Choroid plexus epithelial cell (primary cell): ENCODE measurements around the gene NOP10.

Source experiments
- DNase-seq: peaks from one replicate; pipeline ENCODE4 v3.0.0-alpha.2; 2010; ENCODE audit warnings: low read depth
- H3K4me3 ChIP-seq: 2 replicates; pipeline ENCODE4 v1.5.1; 2011; ENCODE audit warnings: low read depth, mild to moderate bottlenecking, control low read depth, low read length, moderate library complexity
- TF ChIP-seq, protein P1 (sequence below): conservative IDR thresholded peaks from 2 replicates; pipeline ENCODE4 v1.5.1; 2011; ENCODE audit warnings: low read depth, mild to moderate bottlenecking, control low read depth, inconsistent platforms, low read length, moderate library complexity

The NOP10 gene

DNA sequence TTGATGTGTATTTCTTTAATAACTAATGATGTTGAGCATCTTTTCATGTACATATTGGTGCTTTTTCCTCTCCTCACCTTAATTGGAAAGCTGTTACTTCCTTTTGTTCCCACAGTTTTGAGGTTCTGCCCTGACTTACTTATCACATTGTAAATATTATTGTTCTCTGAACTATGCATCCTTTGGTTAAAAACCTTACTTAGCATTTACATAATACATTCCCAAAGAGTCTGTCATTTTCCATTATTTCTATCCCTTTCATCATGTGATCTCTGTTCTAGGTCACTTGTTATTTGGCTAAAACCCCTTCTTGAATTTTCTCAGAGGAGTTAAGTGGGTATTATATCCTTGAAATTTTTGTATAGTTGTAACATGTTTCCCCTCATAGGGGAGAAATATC is 38.3 kb downstream of the NOP10 start:
- DNase-seq, result peak; percentile 77
- H3K4me3 ChIP-seq, result no peak overlapping the region
- TF ChIP-seq, protein P1, sequence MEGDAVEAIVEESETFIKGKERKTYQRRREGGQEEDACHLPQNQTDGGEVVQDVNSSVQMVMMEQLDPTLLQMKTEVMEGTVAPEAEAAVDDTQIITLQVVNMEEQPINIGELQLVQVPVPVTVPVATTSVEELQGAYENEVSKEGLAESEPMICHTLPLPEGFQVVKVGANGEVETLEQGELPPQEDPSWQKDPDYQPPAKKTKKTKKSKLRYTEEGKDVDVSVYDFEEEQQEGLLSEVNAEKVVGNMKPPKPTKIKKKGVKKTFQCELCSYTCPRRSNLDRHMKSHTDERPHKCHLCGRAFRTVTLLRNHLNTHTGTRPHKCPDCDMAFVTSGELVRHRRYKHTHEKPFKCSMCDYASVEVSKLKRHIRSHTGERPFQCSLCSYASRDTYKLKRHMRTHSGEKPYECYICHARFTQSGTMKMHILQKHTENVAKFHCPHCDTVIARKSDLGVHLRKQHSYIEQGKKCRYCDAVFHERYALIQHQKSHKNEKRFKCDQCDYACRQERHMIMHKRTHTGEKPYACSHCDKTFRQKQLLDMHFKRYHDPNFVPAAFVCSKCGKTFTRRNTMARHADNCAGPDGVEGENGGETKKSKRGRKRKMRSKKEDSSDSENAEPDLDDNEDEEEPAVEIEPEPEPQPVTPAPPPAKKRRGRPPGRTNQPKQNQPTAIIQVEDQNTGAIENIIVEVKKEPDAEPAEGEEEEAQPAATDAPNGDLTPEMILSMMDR, result no peak

DNA sequence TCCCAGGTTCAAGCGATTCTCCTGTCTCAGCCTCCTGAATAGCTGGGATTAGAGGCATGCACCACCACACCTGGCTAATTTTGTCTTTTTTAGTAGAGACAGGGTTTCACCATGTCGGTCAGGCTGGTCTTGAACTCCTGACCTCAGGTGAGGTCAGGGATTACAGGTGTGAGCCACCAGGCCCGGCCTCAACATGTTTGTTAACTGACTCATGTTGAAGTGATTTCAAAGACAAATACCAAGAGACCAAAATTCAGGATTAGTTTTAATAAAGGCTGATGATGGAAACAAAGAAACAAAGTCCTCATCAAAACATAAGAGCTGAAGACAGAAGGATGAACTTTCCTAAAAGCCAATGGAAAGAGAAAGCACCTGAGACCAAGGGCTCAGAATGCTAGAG is 41.9 kb downstream of the NOP10 start:
- TF ChIP-seq, protein P1, result no peak
- no peak overlapping the region for H3K4me3 ChIP-seq
- no peak for DNase-seq

DNA sequence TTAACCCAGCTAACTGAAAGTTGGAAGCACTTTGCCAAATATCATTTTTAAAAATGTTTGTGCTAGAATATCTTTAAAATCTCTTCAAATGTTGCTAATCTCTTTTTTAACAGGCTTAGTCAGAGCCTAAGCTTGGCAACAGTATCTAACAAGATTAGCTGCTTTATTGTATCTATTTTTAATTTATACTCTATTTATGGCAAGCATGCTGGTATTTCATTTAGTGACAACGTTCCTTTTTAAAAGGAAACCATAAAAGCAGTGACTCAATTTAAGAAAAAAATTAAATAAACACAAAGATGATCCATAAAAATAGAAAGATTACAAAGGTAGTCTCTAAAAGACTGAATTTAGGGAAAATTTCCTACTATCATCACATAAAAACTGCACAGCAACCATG is 45.9 kb downstream of the NOP10 start:
- TF ChIP-seq, protein P1, result no peak
- no peak for DNase-seq
- H3K4me3 ChIP-seq, result no peak overlapping the region

DNA sequence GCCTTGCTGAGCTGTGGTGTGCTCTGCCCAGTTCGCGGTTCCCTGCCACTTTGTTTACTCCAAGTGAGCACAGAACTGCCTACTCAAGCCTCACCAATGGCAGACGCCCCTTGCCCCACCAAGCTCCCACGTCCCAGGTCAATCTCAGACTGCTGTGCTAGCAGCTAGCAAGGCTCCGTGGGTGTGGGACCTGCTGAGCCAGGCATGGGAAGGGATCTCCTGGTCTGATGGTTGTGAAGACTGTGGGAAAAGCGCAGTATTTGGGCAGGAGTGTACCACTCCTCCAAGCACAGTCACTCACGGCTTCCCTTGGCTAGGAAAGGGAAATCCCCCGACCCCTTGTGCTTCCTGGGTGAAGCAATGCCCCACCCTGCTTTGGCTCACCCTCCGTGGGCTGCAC is 50.3 kb downstream of the NOP10 start:
- H3K4me3 ChIP-seq, result no peak overlapping the region
- TF ChIP-seq, protein P1, result no peak
- DNase-seq, result no peak
